HepG2 (cell line): ENCODE measurements around the gene ZNF384. TPM values are rescaled to one million over a fixed set of nuclear protein-coding genes. Genes with fewer than 3 reads are reported as not detected.

Source experiments
- DNMT1 ChIP-seq: sonication (generic); formaldehyde crosslinking; IDR thresholded peaks from 2 replicates; pipeline ENCODE4 v1.5.1; 2020; ENCODE audit warnings: mild to moderate bottlenecking, missing genetic modification reagents
- HIVEP1 ChIP-seq: sonication (generic); formaldehyde crosslinking; IDR thresholded peaks from 2 replicates; pipeline ENCODE4 v1.4.0; 2020; ENCODE audit warnings: mild to moderate bottlenecking, missing genetic modification reagents
- KLF13 ChIP-seq: sonication (generic); formaldehyde crosslinking; IDR thresholded peaks from 2 replicates; pipeline ENCODE4 v1.4.0; 2020; ENCODE audit warnings: mild to moderate bottlenecking, missing genetic modification reagents
- MBNL3 ChIP-seq: fragments of 250-450 bp; sonication (Bioruptor Pico); conservative IDR thresholded peaks from 2 replicates; pipeline ENCODE4 v1.8.0; 2022; ENCODE audit warnings: mild to moderate bottlenecking, inconsistent platforms
- NR2F2 ChIP-seq: IDR thresholded peaks from 2 replicates; pipeline ENCODE4 v1.6.1; 2012; ENCODE audit warnings: low read depth, inconsistent platforms, borderline replicate concordance
- PAWR ChIP-seq: sonication (generic); formaldehyde crosslinking; IDR thresholded peaks from 2 replicates; pipeline ENCODE4 v1.4.0; 2020; ENCODE audit warnings: missing genetic modification reagents, mild to moderate bottlenecking, borderline replicate concordance
- RBFOX2 ChIP-seq: fragments of 200-400 bp; formaldehyde crosslinking; IDR thresholded peaks from 2 replicates; pipeline ENCODE4 v1.6.1; 2017; ENCODE audit warnings: low read depth, mild to moderate bottlenecking, low read length
- REXO4 ChIP-seq: sonication (generic); formaldehyde crosslinking; IDR thresholded peaks from 2 replicates; pipeline ENCODE4 v1.8.0; 2022; ENCODE audit warnings: missing genetic modification reagents, mild to moderate bottlenecking, borderline replicate concordance
- RXRA ChIP-seq: sonication (generic); formaldehyde crosslinking; IDR thresholded peaks from 2 replicates; pipeline ENCODE4 v1.5.1; 2020; ENCODE audit warnings: missing genetic modification reagents
- SNAPC2 ChIP-seq: sonication (generic); formaldehyde crosslinking; IDR thresholded peaks from 2 replicates; pipeline ENCODE4 v1.8.1; 2022; ENCODE audit warnings: mild to moderate bottlenecking, missing genetic modification reagents
- TAF15 ChIP-seq: fragments of 200-400 bp; formaldehyde crosslinking; IDR thresholded peaks from one replicate; pipeline ENCODE4 v1.6.1; 2018; ENCODE audit warnings: mild to moderate bottlenecking, low read depth, low read length; ENCODE audit not compliant: poor library complexity, severe bottlenecking
- TEAD3 ChIP-seq: optimal IDR thresholded peaks from 2 replicates; pipeline ENCODE3; 2016; ENCODE audit warnings: borderline replicate concordance
- ZC3H4 ChIP-seq: sonication (generic); formaldehyde crosslinking; IDR thresholded peaks from 2 replicates; pipeline ENCODE4 v1.4.0; 2020; ENCODE audit warnings: missing genetic modification reagents, borderline replicate concordance
- ZNF263 ChIP-seq: sonication (generic); formaldehyde crosslinking; IDR thresholded peaks from 2 replicates; pipeline ENCODE4 v1.4.0; 2020; ENCODE audit warnings: missing genetic modification reagents
- ZNF660 ChIP-seq: sonication (generic); formaldehyde crosslinking; IDR thresholded peaks from 2 replicates; pipeline ENCODE4 v1.5.1; 2020; ENCODE audit warnings: mild to moderate bottlenecking, low read depth, missing genetic modification reagents, borderline replicate concordance
- ZNF724P ChIP-seq: sonication (generic); formaldehyde crosslinking; IDR thresholded peaks from 2 replicates; pipeline ENCODE4 v1.8.0; 2022; ENCODE audit warnings: missing genetic modification reagents, borderline replicate concordance
- ZNF773 ChIP-seq: sonication (generic); formaldehyde crosslinking; IDR thresholded peaks from 2 replicates; pipeline ENCODE4 v1.4.0; 2020; ENCODE audit warnings: missing genetic modification reagents, borderline replicate concordance
- ZSCAN12 ChIP-seq: sonication (generic); formaldehyde crosslinking; IDR thresholded peaks from 2 replicates; pipeline ENCODE4 v1.9.0; 2021; ENCODE audit warnings: mild to moderate bottlenecking, missing genetic modification reagents
- polyA plus RNA-seq, 8 experiments: library from polyadenylated mRNA; depleted of rRNA in 3 of 8; stranded (reverse) in 7 of 8; unstranded in 1 of 8; fragments of >200 nt; fragmentation: Illumina TruSeq in 4 of 8; extraction: Trizol in 4 of 8; gene quantifications; 2 replicates each; pipeline versions ENCODE4 v1.2.1 to v1.2.3, GENCODE V29; 2011 to 2016; ENCODE audit warnings: low read depth in 4 of 8, missing spikeins in 1 of 8, mixed read lengths in 1 of 8; ENCODE audit not compliant: insufficient read depth in 1 of 8
- total RNA-seq, 5 experiments: library from RNA; depleted of rRNA; stranded (reverse); fragments of >200 nt; fragmentation: Illumina TruSeq; extraction: Trizol; gene quantifications; 2 replicates each; pipeline ENCODE4 v1.2.3, GENCODE V29; 2016; ENCODE audit warnings: low read depth in 1 of 5
- TF ChIP-seq, protein P1 (sequence below): fragments of 450-650 bp; IDR thresholded peaks from 2 replicates; pipeline ENCODE4 v1.6.1; 2016
- TF ChIP-seq, protein P2 (sequence below): sonication (generic); formaldehyde crosslinking; IDR thresholded peaks from 2 replicates; pipeline ENCODE4 v1.8.1; 2023; ENCODE audit warnings: mild to moderate bottlenecking, moderate library complexity, missing genetic modification reagents
- TF ChIP-seq, protein P3 (sequence below): sonication (generic); formaldehyde crosslinking; IDR thresholded peaks from 2 replicates; pipeline ENCODE4 v1.5.0; 2020; ENCODE audit warnings: missing genetic modification reagents, mild to moderate bottlenecking, borderline replicate concordance
- TF ChIP-seq, protein P4 (sequence below): sonication (generic); formaldehyde crosslinking; IDR thresholded peaks from 2 replicates; pipeline ENCODE4 v1.4.0; 2020; ENCODE audit warnings: mild to moderate bottlenecking, missing genetic modification reagents
- TF ChIP-seq, protein P5 (sequence below): sonication (generic); formaldehyde crosslinking; IDR thresholded peaks from 2 replicates; pipeline ENCODE4 v1.4.0; 2020; ENCODE audit warnings: missing genetic modification reagents
- TF ChIP-seq, protein P6 (sequence below): sonication (generic); formaldehyde crosslinking; IDR thresholded peaks from 2 replicates; pipeline ENCODE4 v1.4.0; 2020; ENCODE audit warnings: mild to moderate bottlenecking, missing genetic modification reagents
- TF ChIP-seq, protein P7 (sequence below): IDR thresholded peaks from 2 replicates; pipeline ENCODE4 v1.6.1; 2016

The ZNF384 gene
- total and polyA plus RNA-seq, 2 of the 13 experiments (the other 11 are each of a cell fraction or from before 2014, with no cell fraction given): 23.6 to 55.3 TPM

DNA sequence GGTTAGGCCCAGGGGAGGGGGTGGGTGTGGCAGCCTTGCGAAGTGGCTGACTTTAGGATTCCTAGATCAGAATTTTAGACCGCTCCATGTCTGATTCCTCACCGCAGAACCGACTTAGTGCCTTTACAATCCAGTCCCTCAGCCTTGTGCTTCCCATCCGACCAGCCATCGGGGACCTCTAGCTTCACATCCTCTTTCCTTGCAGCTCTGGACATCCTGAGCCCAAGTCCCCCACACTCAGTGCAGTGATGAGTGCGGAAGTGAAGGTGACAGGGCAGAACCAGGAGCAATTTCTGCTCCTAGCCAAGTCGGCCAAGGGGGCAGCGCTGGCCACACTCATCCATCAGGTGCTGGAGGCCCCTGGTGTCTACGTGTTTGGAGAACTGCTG lies 35.2 kb upstream of the ZNF384 start (continued):
- TF ChIP-seq, protein P1, sequence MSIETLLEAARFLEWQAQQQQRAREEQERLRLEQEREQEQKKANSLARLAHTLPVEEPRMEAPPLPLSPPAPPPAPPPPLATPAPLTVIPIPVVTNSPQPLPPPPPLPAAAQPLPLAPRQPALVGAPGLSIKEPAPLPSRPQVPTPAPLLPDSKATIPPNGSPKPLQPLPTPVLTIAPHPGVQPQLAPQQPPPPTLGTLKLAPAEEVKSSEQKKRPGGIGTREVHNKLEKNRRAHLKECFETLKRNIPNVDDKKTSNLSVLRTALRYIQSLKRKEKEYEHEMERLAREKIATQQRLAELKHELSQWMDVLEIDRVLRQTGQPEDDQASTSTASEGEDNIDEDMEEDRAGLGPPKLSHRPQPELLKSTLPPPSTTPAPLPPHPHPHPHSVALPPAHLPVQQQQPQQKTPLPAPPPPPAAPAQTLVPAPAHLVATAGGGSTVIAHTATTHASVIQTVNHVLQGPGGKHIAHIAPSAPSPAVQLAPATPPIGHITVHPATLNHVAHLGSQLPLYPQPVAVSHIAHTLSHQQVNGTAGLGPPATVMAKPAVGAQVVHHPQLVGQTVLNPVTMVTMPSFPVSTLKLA: no peak
- TF ChIP-seq, protein P2, sequence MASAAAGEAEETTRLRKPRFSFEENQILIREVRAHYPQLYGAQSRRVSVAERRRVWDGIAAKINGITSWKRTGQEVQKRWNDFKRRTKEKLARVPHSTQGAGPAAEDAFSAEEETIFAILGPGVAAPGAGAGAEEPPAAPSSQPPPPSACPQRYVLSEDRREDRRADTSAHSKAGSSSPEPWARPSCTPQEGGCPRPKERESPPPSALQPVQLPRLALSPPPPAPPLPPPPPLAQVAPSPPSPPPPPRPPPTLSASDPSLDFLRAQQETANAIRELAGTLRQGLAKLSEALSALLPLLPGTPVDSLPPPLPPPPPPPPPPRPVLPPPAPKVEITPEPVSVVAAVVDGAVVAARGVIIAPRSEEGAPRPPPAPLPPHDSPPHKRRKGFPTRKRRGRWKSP: peak; percentile 9; the same call in 1 of the 2 replicates
- TF ChIP-seq NR2F2 (no peak), RXRA (CRISPR knock-in tag) (no peak), ZSCAN12 (CRISPR knock-in tag) (no peak), REXO4 (CRISPR knock-in tag) (0 out of 2 replicates have a peak, but pooled peaks have one; percentile 12), TAF15 (no peak), ZNF724P (CRISPR knock-in tag) (0 out of 2 replicates have a peak, but pooled peaks have one; percentile 28), KLF13 (CRISPR knock-in tag) (no peak), ZNF660 (CRISPR knock-in tag) (no peak), RBFOX2 (no peak), DNMT1 (CRISPR knock-in tag) (no peak), ZC3H4 (CRISPR knock-in tag) (peak; percentile 54; the same call in 1 of the 2 replicates), MBNL3 (CRISPR knock-in tag) (no peak), PAWR (CRISPR knock-in tag) (no peak), HIVEP1 (CRISPR knock-in tag) (no peak; the same call in 1 of the 2 replicates), ZNF773 (CRISPR knock-in tag) (no peak), ZNF263 (CRISPR knock-in tag) (no peak), SNAPC2 (0 out of 2 replicates have a peak, but pooled peaks have one; percentile 21), TEAD3 (no peak)
- TF ChIP-seq, protein P3, sequence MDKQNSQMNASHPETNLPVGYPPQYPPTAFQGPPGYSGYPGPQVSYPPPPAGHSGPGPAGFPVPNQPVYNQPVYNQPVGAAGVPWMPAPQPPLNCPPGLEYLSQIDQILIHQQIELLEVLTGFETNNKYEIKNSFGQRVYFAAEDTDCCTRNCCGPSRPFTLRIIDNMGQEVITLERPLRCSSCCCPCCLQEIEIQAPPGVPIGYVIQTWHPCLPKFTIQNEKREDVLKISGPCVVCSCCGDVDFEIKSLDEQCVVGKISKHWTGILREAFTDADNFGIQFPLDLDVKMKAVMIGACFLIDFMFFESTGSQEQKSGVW (CRISPR knock-in tag): no peak
- TF ChIP-seq, protein P4, sequence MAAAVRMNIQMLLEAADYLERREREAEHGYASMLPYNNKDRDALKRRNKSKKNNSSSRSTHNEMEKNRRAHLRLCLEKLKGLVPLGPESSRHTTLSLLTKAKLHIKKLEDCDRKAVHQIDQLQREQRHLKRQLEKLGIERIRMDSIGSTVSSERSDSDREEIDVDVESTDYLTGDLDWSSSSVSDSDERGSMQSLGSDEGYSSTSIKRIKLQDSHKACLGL (CRISPR knock-in tag): peak; percentile 10; the same call in 1 of the 2 replicates
- TF ChIP-seq, protein P5, sequence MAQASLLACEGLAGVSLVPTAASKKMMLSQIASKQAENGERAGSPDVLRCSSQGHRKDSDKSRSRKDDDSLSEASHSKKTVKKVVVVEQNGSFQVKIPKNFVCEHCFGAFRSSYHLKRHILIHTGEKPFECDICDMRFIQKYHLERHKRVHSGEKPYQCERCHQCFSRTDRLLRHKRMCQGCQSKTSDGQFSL: 0 out of 2 replicates have a peak, but pooled peaks have one; percentile 1
- TF ChIP-seq, protein P6, sequence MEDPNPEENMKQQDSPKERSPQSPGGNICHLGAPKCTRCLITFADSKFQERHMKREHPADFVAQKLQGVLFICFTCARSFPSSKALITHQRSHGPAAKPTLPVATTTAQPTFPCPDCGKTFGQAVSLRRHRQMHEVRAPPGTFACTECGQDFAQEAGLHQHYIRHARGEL (CRISPR knock-in tag): 0 out of 2 replicates have a peak, but pooled peaks have one; percentile 4
- TF ChIP-seq, protein P7, sequence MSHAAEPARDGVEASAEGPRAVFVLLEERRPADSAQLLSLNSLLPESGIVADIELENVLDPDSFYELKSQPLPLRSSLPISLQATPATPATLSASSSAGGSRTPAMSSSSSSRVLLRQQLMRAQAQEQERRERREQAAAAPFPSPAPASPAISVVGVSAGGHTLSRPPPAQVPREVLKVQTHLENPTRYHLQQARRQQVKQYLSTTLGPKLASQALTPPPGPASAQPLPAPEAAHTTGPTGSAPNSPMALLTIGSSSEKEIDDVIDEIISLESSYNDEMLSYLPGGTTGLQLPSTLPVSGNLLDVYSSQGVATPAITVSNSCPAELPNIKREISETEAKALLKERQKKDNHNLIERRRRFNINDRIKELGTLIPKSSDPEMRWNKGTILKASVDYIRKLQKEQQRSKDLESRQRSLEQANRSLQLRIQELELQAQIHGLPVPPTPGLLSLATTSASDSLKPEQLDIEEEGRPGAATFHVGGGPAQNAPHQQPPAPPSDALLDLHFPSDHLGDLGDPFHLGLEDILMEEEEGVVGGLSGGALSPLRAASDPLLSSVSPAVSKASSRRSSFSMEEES (CRISPR knock-in tag): no peak
